Subcutaneous adipose tissue (tissue), 4 donors: ENCODE results near the gene HADH. TPM values are rescaled to one million over a fixed set of nuclear protein-coding genes. Genes with fewer than 3 reads are reported as not detected.

Experiments
- total RNA-seq, 4 donors: library from RNA; depleted of rRNA; stranded (reverse); fragments of >200 nt; gene quantifications; one replicate each; pipeline ENCODE4 v1.1.0, GENCODE V29; 2016
- TF ChIP-seq, protein P1 (sequence below): fragments of 450-650 bp; IDR thresholded peaks from one replicate; pipeline ENCODE4 v1.5.1; 2016; ENCODE audit warnings: low read depth, mild to moderate bottlenecking, control low read depth, antibody characterized with exemption, moderate library complexity

HADH gene
- total RNA-seq, 4 donors from 2014 or later = 184 to 303 (median 188) TPM

DNA sequence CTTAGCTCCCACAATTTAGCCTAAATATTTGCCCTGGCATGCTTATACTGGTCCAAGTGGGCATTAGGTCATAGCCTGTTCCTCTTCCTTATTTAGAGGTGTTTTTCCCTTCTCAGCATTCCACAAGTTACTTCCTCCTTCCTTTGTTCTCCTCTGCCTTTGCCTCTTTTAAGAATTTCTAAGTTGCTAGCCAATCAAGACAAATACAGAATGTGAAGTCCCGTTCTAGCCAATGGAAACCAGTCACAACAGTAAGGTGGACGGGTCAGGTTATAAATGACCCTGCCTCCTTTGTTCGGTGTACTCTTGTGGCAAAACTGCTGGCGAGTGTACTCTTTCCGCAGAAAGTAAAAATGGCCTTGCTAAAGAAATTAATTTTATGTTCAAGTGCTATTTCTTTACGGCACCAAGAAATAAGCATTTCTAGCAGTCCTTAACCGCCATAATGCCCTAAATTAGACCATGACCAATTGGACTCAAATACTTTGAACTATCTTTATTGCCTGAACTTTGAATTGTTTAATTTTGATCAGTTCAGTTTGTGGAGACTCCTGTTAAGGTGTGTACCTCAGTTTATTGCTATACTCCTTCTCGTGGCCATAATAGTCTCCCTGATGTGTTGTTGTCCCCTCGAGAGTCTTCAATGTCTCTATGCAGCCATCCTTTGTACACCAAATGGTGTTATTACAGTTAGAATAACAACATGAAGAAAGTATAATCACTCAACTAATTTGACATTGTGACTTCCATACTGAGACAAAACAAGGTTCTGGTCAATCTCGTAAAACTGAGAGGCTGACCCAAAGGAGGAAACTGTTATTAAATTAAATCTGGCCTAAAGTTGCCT lies 1.6 kb upstream of the HADH start:
- TF ChIP-seq, protein P1, sequence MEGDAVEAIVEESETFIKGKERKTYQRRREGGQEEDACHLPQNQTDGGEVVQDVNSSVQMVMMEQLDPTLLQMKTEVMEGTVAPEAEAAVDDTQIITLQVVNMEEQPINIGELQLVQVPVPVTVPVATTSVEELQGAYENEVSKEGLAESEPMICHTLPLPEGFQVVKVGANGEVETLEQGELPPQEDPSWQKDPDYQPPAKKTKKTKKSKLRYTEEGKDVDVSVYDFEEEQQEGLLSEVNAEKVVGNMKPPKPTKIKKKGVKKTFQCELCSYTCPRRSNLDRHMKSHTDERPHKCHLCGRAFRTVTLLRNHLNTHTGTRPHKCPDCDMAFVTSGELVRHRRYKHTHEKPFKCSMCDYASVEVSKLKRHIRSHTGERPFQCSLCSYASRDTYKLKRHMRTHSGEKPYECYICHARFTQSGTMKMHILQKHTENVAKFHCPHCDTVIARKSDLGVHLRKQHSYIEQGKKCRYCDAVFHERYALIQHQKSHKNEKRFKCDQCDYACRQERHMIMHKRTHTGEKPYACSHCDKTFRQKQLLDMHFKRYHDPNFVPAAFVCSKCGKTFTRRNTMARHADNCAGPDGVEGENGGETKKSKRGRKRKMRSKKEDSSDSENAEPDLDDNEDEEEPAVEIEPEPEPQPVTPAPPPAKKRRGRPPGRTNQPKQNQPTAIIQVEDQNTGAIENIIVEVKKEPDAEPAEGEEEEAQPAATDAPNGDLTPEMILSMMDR = no peak

DNA sequence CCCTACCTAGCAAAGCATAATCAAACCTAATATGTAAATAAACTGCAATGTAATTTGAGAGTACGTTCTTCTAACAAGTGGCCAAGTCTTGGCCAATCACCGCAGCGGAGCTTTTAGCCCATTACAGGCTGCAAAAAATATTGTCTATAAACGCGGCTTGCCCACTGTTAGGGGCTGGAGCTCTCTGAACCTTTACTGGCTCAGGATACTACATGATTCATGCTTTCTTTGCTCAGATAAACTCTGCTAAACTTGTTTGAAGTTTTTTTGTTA lies 990 bp upstream of the HADH start:
- TF ChIP-seq, protein P1 = no peak

DNA sequence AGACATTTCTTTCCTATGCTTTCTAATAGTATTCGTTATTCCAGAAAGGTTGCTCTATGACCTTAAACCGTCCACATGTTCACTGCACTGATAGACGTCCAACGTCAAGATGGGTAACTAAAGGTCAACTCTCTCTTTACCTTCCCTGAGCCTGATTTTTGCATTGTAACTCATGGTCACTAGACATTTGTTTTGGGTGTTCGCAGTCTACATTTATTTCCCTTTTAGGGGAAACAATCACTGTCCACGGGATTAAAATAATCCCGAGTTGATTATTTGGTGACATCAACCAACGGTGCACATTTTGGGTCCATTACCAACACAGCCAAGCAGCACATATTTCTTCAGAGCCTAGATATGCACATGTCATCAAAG lies 540 bp upstream of the HADH start:
- TF ChIP-seq, protein P1 = no peak

DNA sequence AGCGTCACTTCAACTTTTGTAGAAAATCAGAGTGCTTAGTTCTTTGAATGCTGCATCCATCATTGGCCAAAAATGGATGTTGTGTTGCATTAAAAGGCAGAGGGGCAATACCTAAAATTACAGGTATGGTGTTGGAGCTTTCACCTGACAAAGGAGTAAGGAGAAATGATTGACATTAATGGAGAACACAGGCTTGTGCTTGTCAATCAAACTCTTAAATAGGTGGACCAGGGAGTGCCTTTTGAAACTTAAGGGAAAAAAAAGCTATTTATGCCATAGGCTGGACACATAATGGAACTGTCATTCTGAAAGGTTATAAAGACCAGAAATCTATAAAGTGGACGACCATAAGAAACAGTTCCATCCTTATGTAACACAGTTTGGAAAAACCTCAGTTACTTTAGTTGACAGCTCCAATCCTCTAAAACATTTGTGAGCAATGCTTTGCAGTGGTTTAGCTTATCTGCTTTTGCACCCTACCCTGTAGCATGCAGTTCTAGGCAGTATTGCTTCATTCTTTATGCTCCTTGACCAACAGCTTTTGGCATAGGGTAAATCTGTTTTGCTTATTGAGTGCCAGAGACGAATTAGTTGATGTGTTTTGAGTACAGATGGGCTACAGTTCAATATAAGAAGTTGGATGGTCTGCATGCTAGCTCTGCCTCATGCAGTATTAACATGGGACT lies 2.4 kb downstream of the HADH start:
- TF ChIP-seq, protein P1 = no peak

DNA sequence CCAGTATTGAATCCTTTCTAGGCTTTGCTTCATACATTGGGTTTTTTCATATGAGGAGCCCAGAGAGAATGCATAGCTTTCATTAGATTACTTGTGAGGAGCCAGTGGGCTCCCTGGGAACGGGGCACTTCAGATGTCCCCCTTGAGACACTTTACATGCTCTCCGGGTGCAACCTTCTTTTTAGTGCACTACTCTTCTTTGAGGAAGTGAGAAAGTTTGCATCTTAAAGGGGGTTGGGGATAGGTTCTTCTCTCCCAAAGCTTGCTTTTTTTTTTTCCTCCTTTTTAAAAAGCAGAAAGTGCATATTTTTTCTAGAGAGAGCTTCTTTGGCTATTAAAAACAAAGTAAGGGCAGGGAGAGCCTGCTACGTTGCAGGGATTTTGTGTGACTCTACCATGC lies 4.3 kb downstream of the HADH start:
- TF ChIP-seq, protein P1 = no peak

DNA sequence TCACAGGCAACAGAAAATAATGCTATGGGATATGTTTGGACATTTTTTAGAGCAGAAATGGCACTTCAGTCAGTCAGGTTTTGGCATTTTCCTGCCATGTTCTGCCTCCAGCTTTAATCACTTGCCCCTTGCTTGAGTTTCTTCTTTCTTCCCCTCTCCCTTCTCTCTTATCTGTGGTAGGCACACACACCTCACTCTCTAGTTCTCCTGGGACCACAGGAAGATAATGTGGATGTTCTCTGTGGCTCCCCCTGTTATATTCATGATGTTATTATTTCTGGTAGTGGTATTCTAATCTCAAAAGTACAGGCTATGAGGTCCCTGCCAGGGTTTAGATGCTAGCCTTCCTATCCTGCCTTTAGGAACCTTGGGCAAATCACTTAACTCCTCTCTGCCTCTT lies 5.2 kb downstream of the HADH start:
- TF ChIP-seq, protein P1 = no peak

DNA sequence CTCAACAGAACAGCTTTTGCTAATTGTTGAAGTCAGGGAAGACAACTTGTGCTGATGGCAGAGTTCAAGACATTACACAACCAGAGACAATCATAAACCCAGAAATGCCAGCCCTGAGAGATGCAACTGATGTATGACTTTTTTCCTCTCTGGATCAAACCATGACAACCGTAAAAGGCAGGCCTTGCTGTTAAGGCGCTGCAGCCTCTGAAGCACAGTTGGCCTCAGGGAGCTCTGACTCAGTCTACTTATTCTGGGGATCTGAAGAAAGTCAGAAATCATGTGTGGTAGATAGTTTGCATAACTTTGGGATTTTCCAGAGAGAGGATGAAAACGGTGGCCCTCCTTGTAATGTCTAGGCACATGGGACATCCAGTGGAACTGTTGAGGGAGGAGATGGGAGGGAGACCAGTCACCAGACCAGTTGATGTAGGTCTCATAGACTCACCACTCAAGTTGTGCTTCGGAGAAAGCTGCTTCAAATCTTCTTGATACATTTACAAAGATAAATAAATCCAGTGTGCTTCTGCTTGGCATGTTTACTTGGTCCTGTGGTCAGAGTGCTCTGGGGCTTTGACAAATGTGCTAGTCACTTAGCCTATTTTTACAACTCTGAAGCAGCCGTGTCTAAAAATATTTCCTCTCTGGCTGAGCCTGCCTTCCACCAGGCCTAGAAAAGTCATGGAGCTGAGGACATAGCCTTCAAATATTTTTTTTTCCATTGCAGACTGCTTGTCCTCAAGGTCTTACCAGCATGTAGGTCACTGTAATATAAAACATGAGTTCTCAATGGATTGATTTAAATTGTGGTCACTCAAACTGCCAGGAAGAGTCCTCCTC lies 7.5 kb downstream of the HADH start:
- TF ChIP-seq, protein P1 = no peak
